D721Med (cell line): ENCODE results near the gene PDZRN3.

Source experiments
- DNase-seq: peaks from one replicate; pipeline ENCODE4 v3.0.0; 2011; ENCODE audit warnings: low spot score; ENCODE audit not compliant: insufficient read length
- FAIRE-seq: peaks from 2 replicates; lab custom pipeline; 2011; peaks lifted over from hg19 to GRCh38; lab: Jason Lieb, UNC
- TF ChIP-seq, protein P1 (sequence below): IDR thresholded peaks from 2 replicates; pipeline ENCODE4 v1.5.1; 2012; ENCODE audit warnings: mild to moderate bottlenecking, control low read depth; ENCODE audit not compliant: insufficient read depth; ENCODE audit errors: missing control alignments

The PDZRN3 gene

DNA sequence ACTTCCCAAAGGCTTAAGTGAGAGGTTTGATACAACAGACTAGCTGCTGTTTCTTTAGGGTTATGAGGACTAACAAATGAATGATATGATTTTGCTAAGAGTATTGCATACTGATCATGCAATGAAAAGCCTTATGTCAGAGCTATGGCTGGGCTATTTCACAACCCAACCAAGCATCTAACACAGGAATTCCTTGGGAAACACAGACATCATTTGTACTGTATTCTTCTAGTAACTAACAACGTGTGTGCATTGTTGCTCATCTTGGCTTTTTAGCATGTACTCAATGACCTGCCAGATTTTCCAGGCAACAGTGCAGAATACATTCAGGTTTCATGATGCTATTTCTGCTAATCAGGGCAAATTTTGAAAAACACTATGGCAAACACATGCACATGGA lies 19.3 kb downstream of the PDZRN3 start:
- DNase-seq (no peak), FAIRE-seq (no peak)
- TF ChIP-seq, protein P1, sequence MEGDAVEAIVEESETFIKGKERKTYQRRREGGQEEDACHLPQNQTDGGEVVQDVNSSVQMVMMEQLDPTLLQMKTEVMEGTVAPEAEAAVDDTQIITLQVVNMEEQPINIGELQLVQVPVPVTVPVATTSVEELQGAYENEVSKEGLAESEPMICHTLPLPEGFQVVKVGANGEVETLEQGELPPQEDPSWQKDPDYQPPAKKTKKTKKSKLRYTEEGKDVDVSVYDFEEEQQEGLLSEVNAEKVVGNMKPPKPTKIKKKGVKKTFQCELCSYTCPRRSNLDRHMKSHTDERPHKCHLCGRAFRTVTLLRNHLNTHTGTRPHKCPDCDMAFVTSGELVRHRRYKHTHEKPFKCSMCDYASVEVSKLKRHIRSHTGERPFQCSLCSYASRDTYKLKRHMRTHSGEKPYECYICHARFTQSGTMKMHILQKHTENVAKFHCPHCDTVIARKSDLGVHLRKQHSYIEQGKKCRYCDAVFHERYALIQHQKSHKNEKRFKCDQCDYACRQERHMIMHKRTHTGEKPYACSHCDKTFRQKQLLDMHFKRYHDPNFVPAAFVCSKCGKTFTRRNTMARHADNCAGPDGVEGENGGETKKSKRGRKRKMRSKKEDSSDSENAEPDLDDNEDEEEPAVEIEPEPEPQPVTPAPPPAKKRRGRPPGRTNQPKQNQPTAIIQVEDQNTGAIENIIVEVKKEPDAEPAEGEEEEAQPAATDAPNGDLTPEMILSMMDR: no peak

DNA sequence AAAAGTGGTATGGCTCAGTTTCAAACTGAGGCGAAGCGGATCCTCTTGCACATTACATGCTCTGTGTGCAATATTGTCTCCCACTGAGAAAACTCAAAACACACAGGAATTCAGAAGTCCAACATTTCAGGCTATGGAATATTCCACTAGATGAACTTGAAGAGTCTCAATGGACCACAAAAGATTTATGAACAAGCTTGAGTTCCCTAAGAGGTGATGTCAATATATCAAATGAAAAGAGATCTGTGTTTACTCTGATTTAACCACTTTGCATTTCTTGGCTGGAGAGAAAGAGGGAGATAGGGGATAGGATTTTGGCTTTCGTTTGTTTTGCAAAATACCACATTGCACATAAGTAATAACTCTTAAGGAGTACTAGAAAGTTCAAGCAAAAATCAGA lies 20.3 kb downstream of the PDZRN3 start:
- TF ChIP-seq, protein P1: no peak
- no peak for FAIRE-seq
- no peak for DNase-seq

DNA sequence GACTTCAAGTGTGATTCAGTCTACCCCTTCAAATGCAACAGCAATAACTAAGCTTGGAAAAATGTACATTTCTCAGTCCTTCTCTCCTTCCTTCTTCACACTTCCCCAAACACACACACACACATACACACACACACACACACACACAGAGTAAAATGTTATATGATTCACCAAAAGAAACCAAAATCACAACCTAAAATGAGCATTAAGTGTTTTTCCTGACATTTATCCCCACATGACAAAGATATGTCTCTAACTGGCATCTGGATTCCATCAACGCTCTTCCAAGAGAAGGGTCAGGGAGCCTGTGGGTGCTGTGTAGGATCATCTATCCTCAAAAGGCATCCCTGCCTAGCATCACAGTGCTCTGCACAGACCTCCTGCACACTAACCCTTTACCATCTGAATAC lies 21.0 kb downstream of the PDZRN3 start:
- DNase-seq (no peak), FAIRE-seq (no peak)
- TF ChIP-seq, protein P1: no peak

DNA sequence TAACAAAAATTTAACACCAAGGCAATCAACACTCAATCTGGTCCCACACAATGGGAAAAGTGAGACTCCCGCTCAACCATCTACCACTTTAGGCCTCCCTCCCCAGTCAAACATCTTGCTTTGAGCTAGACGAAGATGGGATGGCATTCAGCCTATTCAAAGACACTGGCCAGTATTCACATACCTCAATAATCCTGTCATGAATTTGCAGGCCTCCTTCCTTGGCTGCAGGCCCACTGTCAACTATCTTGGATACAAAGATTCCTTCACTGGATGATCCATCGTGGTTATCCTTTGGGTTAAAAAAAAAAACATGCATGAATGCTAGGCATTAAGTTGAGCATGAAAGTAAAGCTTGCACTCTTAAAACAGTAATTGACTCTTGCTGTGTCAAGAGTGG lies 22.6 kb downstream of the PDZRN3 start:
- FAIRE-seq (no peak), DNase-seq (no peak)
- TF ChIP-seq, protein P1: no peak

DNA sequence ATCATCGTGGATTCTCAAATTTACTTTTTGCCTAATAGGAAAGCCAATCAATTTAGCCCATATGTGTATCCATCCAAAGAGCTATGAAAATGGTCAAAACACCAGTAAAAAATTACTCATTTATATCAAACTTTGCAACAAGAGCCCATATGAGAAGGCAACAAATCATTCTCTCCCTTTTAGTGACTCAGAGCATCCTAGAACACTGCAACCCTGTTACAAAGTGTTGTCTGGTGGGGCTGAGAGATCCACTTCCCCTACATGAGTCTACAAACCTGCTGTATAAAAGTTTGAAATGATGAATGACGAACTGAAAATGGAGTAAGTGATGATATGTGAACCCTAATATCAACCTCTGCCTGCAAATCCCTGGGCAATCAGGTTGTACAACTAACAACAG lies 23.3 kb downstream of the PDZRN3 start:
- no peak for DNase-seq
- FAIRE-seq: no peak
- TF ChIP-seq, protein P1: no peak

DNA sequence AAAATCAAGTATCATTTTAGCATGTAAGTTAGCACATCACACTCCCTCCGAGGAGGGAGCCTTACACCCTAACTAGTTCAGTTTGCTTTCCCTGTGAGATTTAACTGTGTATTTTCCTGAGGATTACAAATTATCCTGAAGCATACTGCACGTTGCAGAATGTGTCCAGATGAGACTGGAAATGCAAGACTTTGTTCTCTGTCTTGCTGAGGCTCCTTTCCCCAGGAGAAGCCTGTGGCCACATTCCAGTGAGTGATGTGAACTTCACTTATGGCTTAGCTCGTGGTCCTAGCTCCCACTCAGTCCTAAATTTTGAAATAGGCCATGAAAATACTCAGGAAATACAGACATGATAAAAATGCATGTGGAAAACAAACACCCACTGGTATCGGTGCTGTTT lies 23.7 kb downstream of the PDZRN3 start:
- TF ChIP-seq, protein P1: no peak
- no peak for FAIRE-seq
- no peak for DNase-seq

DNA sequence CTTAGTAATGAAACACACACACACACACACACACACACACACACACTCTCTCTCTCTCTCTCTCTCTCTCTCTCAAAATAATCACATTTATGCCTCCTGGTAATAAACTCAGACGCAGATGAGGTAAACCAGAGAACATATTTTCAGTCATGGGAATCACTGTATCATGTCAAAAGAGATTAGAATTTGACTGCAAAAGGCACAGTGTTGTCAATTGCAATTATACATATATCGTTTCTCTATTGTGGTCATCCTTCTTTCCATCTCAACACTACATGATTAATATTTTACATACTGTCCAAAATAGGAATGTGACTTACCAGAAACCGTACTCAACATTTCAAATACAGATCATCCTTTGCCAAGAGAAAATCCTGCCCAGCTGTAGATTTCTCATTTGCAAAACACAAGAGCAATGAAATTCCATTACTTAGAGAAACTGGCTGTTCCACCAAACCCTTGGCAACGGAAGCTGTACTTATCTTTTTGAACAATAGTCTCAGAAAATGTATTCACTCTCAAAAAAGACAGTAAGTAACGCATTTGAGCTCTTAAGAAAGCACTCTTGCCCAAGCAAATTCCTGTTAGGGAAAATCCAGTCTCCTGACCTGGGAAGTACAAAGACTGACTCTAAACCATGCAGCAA lies 24.3 kb downstream of the PDZRN3 start:
- DNase-seq (no peak), FAIRE-seq (no peak)
- TF ChIP-seq, protein P1: no peak
